ENCODE measurements around the gene AFG3L2. TPM values are rescaled to one million over a fixed set of nuclear protein-coding genes. Genes with fewer than 3 reads are reported as not detected.

The AFG3L2 gene
- total RNA-seq, 1 experiment from 2014 or later: 73.5 TPM

DNA sequence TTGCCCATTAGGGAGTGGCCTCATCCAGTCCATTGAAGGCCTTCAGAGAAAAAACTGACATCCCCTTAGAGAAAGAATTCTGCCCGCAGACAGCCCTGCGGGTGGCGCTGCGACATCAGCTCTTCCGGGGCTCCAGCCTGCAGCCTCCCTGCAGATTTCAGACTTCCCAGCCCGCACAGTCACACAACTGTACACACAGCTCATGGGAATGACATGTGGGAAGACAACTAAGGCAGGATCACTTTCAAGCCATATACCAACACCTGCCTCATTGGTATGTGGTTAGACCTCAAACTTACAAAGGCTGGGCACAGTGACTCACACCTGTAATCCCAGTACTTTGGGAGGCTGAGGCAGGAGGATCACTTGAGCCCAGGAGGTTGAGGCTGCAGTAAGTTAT is 93.8 kb downstream of the AFG3L2 start:
- Histone ChIP-seq H3K56ac (ENCODE audit: insufficient read length, low read depth, low read length) (no peak overlapping the region), H3K27ac (ENCODE audit: insufficient read length, low read depth, low read length) (no peak overlapping the region), H2AK5ac (ENCODE audit: insufficient read length, low read length) (no peak overlapping the region), H3K4me2 (ENCODE audit: insufficient read depth, insufficient read length, low read length) (no peak overlapping the region), H3K9me3 (ENCODE audit: control insufficient read depth, low read depth, low read length) (no peaks in the 10 kb centered on the region), H4K20me1 (ENCODE audit: control insufficient read depth, insufficient read depth, insufficient read length) (no peaks in the 10 kb centered on the region), H3K79me2 (ENCODE audit: insufficient read depth, low read length) (no peaks in the 10 kb centered on the region), H4K91ac (ENCODE audit: insufficient read length, low read depth, low read length) (no peak overlapping the region), H3K18ac (ENCODE audit: insufficient read length, low read depth, low read length) (no peak overlapping the region), H4K8ac (replicated peaks; ENCODE audit: insufficient read length, low read depth, low read length) (no peak overlapping the region), H3K23ac (ENCODE audit: insufficient read length, low read depth, low read length) (no peak overlapping the region), H3K23me2 (ENCODE audit: insufficient read length, low read depth, low read length, poor library complexity, severe bottlenecking) (peaks cover 13% of the 10 kb centered on the region), H3K14ac (ENCODE audit: insufficient read depth, low read length) (no peak overlapping the region), H3T11ph (ENCODE audit: low read length) (no peak overlapping the region), H2BK5ac (ENCODE audit: insufficient read length, low read length) (no peak overlapping the region), H3K4me1 (ENCODE audit: insufficient read depth, low read length) (no peaks in the 10 kb centered on the region), H3K9ac (ENCODE audit: extremely low read depth, insufficient read length, low read length) (no peak overlapping the region), H3K4ac (ENCODE audit: low read depth, low read length) (no peak overlapping the region), H3K27me3 (ENCODE audit: insufficient read depth, low read length) (no peaks in the 10 kb centered on the region; the same call in 1 of the 2 replicates), H4K5ac (ENCODE audit: insufficient read length, low read depth, low read length) (no peak overlapping the region), H2AFZ (ENCODE audit: low read length) (no peak overlapping the region), H3K79me1 (ENCODE audit: insufficient read depth, low read depth, low read length, poor library complexity, severe bottlenecking) (no peaks in the 10 kb centered on the region), H2BK20ac (ENCODE audit: low read depth, low read length, poor library complexity, severe bottlenecking) (no peak overlapping the region), H2BK12ac (ENCODE audit: insufficient read length, low read depth, low read length) (no peak overlapping the region), H2BK120ac (ENCODE audit: low read depth, low read length, poor library complexity, severe bottlenecking) (no peak overlapping the region), H2BK15ac (ENCODE audit: low read depth, low read length) (no peak overlapping the region)
- TF ChIP-seq, protein P1, sequence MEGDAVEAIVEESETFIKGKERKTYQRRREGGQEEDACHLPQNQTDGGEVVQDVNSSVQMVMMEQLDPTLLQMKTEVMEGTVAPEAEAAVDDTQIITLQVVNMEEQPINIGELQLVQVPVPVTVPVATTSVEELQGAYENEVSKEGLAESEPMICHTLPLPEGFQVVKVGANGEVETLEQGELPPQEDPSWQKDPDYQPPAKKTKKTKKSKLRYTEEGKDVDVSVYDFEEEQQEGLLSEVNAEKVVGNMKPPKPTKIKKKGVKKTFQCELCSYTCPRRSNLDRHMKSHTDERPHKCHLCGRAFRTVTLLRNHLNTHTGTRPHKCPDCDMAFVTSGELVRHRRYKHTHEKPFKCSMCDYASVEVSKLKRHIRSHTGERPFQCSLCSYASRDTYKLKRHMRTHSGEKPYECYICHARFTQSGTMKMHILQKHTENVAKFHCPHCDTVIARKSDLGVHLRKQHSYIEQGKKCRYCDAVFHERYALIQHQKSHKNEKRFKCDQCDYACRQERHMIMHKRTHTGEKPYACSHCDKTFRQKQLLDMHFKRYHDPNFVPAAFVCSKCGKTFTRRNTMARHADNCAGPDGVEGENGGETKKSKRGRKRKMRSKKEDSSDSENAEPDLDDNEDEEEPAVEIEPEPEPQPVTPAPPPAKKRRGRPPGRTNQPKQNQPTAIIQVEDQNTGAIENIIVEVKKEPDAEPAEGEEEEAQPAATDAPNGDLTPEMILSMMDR (conservative IDR thresholded peaks at IDR 0.05): peak; percentile 71
- no CpG with 5 or more reads among the region's 6 CpGs for WGBS (ENCODE audit: extremely low coverage, insufficient read length, low lambda C conversion rate)
- no peaks in the 10 kb centered on the region; a peak in 1 of 7 replicates for H3K36me3 Mint-ChIP-seq (ENCODE audit: insufficient read depth in 1 of 3, low read depth in 3 of 3)
- H3K4me1 Mint-ChIP-seq: peaks cover 26 to 29% of the 10 kb centered on the region in 2 experiments
- H3K27me3 Mint-ChIP-seq (ENCODE audit: low read depth): peaks cover 41% of the 10 kb centered on the region
- DNase-seq: no peak
- H3K4me3 Mint-ChIP-seq: no peak overlapping the region
- no peak overlapping the region for H3K27ac Mint-ChIP-seq
- no peaks in the 10 kb centered on the region for H3K9me3 Mint-ChIP-seq
